PFSK-1 (cell line): Measurements from ENCODE around the gene TNNT3.

Source experiments
- FOXP2 ChIP-seq: optimal IDR thresholded peaks from 2 replicates; pipeline ENCODE3; 2011; ENCODE audit warnings: borderline replicate concordance, control low read depth, inconsistent platforms; ENCODE audit not compliant: insufficient read depth; ENCODE audit errors: extremely low read length, extremely low read depth
- POLR2AphosphoS5 ChIP-seq: IDR thresholded peaks from 2 replicates; pipeline ENCODE4 v1.6.1; 2012; ENCODE audit warnings: low read depth, mild to moderate bottlenecking, control low read depth, low read length, moderate library complexity
- SIN3A ChIP-seq: IDR thresholded peaks from 2 replicates; pipeline ENCODE4 v1.6.1; 2012; ENCODE audit warnings: mild to moderate bottlenecking, low read length, moderate library complexity, borderline replicate concordance; ENCODE audit not compliant: insufficient read depth
- TAF1 ChIP-seq: IDR thresholded peaks from 2 replicates; pipeline ENCODE4 v1.6.1; 2012; ENCODE audit warnings: low read length, control low read depth, borderline replicate concordance; ENCODE audit not compliant: insufficient read depth

DNA sequence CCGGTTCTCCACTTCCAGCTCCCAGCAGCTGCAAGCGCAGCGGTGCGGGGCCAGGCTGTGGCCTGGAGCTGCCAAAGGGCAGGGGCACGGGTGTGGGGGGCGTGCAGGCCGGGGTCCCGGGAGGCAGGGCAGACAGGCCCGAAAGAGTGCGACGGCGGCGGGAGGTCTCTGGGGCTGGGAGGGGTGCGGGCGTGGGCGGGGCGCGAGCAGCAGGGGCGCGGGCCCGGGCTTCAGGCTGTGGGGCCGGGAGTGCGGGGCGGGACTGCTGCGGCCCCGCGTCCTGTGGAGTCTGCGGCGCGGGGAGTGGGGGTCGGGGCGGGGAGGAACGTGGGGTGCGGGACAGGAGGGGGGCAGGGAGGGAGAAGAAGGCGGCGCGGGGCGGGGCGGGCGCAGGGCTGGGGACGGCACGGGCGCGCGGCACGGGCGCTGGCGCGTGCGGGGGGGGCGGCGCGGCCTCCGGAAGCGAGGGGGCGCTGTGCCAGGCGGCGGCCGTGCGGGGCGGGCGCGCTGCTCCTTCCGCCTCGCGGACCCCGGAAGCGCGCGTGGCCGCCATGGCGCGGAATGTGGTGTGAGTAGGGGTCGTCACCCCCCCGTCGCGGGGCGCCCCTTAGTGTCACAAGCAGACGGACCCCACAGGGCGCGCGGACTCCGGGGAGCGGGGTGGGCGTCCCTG lies 27.4 kb downstream of the TNNT3 start, which contains the start of gene MRPL23:
- TF ChIP-seq SIN3A (no peak), TAF1 (no peak), POLR2AphosphoS5 (no peak), FOXP2 (no peak)
